ENCODE measurements around the gene VSTM2B.
"Not testable (repeated sequence)": the region's sequence is repeated elsewhere in the genome, so short reads cannot be mapped to it uniquely, and the experiment has no call there.

VSTM2B gene

DNA sequence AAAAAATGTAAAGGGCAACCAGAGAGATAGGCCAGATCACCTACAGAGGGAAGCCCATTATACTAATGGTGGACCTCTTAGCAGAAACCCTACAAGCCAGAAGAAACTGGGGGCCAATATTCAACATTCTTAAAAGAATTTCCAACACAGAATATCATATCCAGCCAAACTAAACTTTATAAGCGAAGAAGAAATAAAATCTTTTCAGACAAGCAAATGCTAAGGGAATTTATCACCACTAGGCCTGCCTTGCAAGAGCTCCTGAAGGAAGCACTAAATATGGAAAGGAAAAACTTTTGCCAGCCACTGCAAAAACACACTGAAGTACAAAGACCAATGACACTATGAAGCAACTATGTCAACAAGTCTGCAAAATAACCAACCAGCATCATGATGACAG lies 28.4 kb downstream of the VSTM2B start:
- ATAC-seq (ENCODE audit: low read depth) (no peak), DNase-seq (ENCODE audit: low spot score) (no peak)
- no peak for TF ChIP-seq CTCF (IDR thresholded peaks at IDR 0.05; ENCODE audit: poor library complexity, severe bottlenecking)
- no peaks in the 10 kb centered on the region for H3K27me3 ChIP-seq (ENCODE audit: insufficient read depth, poor library complexity, severe bottlenecking)
- H3K9me3 ChIP-seq (ENCODE audit: severe bottlenecking): no peaks in the 10 kb centered on the region
- H3K4me3 ChIP-seq (ENCODE audit: severe bottlenecking): no peak overlapping the region
- no peak overlapping the region for H3K27ac ChIP-seq (ENCODE audit: poor library complexity, severe bottlenecking)
- H3K36me3 ChIP-seq (ENCODE audit: low read depth): no peaks in the 10 kb centered on the region
- H3K4me1 ChIP-seq (ENCODE audit: insufficient read depth, poor library complexity, severe bottlenecking): no peaks in the 10 kb centered on the region

DNA sequence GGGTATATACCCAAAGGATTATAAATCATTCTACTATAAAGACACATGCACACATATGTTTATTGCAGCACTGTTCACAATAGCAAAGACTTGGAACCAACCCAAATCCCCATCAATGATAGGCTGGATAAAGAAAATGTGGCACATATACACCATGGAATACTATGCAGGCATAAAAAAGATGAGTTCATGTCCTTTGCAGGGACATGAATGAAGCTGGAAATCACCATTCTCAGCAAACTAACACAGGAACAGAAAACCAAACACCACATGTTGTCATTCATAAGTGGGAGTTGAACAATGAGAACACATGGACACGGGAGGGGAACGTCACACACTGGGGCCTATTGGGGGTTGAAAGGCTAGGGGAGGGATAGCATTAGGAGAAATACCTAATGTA lies 33.3 kb downstream of the VSTM2B start:
- not testable (repeated sequence) for H3K27me3 ChIP-seq (ENCODE audit: insufficient read depth, poor library complexity, severe bottlenecking); H3K9me3 ChIP-seq (ENCODE audit: severe bottlenecking); H3K27ac ChIP-seq (ENCODE audit: poor library complexity, severe bottlenecking); H3K4me1 ChIP-seq (ENCODE audit: insufficient read depth, poor library complexity, severe bottlenecking); ATAC-seq (ENCODE audit: low read depth); DNase-seq (ENCODE audit: low spot score); H3K36me3 ChIP-seq (ENCODE audit: low read depth); H3K4me3 ChIP-seq (ENCODE audit: severe bottlenecking)

DNA sequence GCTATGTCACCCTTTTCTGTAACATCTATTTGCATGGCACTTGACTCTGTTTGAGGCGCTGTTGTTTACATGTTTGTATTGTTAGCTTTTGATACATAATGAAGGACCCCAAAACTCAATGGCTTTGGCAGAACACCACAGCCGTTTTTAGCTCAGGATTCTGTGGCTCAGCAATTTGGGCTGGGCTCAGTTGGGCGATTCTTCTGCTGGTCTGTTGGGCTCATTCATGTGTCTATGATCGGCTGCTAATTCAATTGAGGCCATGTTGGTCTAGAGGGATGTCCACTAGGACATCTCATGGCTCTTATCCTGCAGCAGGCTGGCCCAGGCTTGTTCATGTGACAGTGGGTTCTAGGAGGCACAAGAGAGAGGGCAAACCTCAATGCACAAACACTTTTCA lies 33.9 kb downstream of the VSTM2B start:
- Histone ChIP-seq H3K27ac (ENCODE audit: poor library complexity, severe bottlenecking) (no peak overlapping the region), H3K36me3 (ENCODE audit: low read depth) (no peaks in the 10 kb centered on the region)

DNA sequence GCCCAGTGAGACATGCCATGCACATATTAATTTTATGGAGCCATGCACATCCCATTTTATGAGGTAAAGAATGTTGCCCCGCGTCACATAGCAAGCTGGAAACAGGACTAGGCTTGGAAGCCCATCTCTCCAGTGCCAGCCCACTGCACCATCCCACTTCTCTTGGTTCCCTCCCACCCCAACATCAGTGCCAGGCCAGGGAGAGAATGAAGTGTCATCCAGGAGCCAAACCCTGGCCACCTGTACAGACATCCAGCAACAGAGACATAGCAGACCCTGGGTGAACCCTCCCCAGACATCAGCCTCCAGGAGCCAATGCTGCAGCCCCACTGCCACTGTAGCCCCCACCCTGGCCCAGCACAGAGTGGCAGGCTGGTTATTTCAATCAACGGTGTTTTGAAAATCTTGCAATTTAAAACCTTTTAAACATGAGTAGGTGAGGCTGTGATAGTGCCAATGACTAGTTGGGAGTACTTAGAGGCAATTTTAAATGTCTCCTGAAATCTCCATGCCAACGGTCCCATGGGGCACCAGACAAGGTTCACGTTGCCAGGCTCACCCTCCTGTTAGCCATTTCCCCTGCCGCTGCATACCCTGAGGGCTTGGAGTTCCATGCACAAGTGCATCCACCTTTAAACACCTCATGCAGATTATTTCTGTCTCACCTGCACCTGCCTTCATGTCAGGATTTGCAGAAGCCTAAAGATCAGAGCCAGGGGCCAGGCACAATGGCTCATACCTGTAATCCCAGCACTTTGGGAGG lies 34.7 kb downstream of the VSTM2B start:
- H3K27ac ChIP-seq (ENCODE audit: poor library complexity, severe bottlenecking): no peak overlapping the region
- peaks cover 8% of the 10 kb centered on the region for H3K27me3 ChIP-seq (ENCODE audit: insufficient read depth, poor library complexity, severe bottlenecking)
- ATAC-seq (ENCODE audit: low read depth): no peak
- no peaks in the 10 kb centered on the region for H3K4me1 ChIP-seq (ENCODE audit: insufficient read depth, poor library complexity, severe bottlenecking)
- no peak for DNase-seq (ENCODE audit: low spot score)
- no peaks in the 10 kb centered on the region for H3K9me3 ChIP-seq (ENCODE audit: severe bottlenecking)
- TF ChIP-seq CTCF (IDR thresholded peaks at IDR 0.05; ENCODE audit: poor library complexity, severe bottlenecking): no peak
- H3K36me3 ChIP-seq (ENCODE audit: low read depth): no peaks in the 10 kb centered on the region
- no peak overlapping the region for H3K4me3 ChIP-seq (ENCODE audit: severe bottlenecking)

More for the DNA sequence above, 33.9 kb downstream of the VSTM2B start:
- Histone ChIP-seq H3K9me3 (ENCODE audit: severe bottlenecking) (no peaks in the 10 kb centered on the region), H3K27me3 (ENCODE audit: insufficient read depth, poor library complexity, severe bottlenecking) (peaks cover 7% of the 10 kb centered on the region), H3K4me3 (ENCODE audit: severe bottlenecking) (no peak overlapping the region), H3K4me1 (ENCODE audit: insufficient read depth, poor library complexity, severe bottlenecking) (no peaks in the 10 kb centered on the region)
- DNase-seq (ENCODE audit: low spot score): no peak
- TF ChIP-seq CTCF (IDR thresholded peaks at IDR 0.05; ENCODE audit: poor library complexity, severe bottlenecking): no peak
- ATAC-seq (ENCODE audit: low read depth): no peak

DNA sequence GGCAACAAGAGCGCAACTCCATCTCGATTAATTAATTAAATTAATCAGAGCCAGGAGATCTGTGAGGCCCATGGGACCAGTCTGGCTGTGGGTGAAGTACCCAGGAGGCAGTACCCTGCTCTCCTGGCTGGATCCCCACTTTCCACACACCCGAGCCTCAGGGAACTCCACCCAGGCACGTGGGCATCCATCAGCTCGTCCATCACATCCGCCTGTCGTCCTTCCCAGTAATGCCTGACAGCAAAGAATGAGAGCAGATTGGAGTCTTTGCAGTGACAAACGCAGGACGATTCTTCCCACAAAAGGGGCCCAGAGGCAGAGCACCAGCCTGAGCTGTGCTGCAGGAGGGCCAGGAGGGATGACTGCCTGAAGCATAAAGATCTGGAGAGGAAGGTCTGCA lies 35.8 kb downstream of the VSTM2B start:
- H3K36me3 ChIP-seq (ENCODE audit: low read depth): no peaks in the 10 kb centered on the region
- no peaks in the 10 kb centered on the region for H3K9me3 ChIP-seq (ENCODE audit: severe bottlenecking)
- H3K27me3 ChIP-seq (ENCODE audit: insufficient read depth, poor library complexity, severe bottlenecking): peaks cover 8% of the 10 kb centered on the region
- H3K27ac ChIP-seq (ENCODE audit: poor library complexity, severe bottlenecking): no peak overlapping the region
- no peak for DNase-seq (ENCODE audit: low spot score)
- H3K4me3 ChIP-seq (ENCODE audit: severe bottlenecking): no peak overlapping the region
- no peaks in the 10 kb centered on the region for H3K4me1 ChIP-seq (ENCODE audit: insufficient read depth, poor library complexity, severe bottlenecking)
- TF ChIP-seq CTCF (IDR thresholded peaks at IDR 0.05; ENCODE audit: poor library complexity, severe bottlenecking): no peak
- ATAC-seq (ENCODE audit: low read depth): no peak

All from RWPE2 (cell line).